ENCODE measurements around the gene BECN2. TPM values are rescaled to one million over a fixed set of nuclear protein-coding genes. Genes with fewer than 3 reads are reported as not detected.
"Not testable (repeated sequence)": the region's sequence is repeated elsewhere in the genome, so short reads cannot be mapped to it uniquely, and the experiment has no call there.

The BECN2 gene
- polyA plus RNA-seq, 1 of the 3 experiments (the other 2 are of a cell fraction), result not detected

- DNase-seq, result peak; percentile 55
Observed at GRCh38 chr1:241985787-241986186, 28.2 kb downstream of the BECN2 start.

DNA sequence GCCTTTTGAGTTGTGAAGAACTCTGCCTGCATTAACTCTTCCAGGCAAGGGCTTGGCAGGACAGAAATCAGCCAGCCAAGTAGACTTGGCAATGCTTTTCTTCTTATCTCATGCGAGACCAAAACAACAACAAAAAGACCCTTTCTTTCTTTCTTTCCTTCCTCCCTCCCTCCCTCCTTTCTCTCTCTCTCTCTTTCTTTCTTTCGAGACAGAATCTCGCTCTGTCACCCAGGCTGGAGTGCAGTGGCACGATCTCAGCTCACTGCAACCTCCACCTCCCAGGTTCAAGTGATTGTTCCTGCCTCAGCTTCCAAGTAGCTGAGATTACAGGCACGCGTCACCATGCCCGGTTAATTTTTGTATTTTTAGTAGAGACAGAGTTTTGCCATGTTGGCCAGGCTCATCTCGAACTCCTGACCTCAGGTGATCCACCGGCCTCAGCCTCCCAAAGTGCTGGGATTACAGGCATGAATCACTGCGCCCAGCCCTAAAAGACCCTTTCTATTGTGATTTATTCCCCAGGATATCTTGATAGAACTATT lies 30.9 kb downstream of the BECN2 start:
- DNase-seq; H3K4me2 ChIP-seq; H3F3A ChIP-seq (replicated peaks; ENCODE audit: insufficient read depth); H3K9me2 ChIP-seq; H3K9me3 ChIP-seq; CTCF ChIA-PET; H3K36me3 ChIP-seq (replicated peaks in 1 of 2; ENCODE audit: control insufficient read depth in 1 of 2, insufficient read depth in 2 of 2, low read length in 1 of 2); H3K79me2 ChIP-seq (ENCODE audit: insufficient read depth); H3K9ac ChIP-seq; H3K27me3 ChIP-seq (ENCODE audit: insufficient read depth); H4K20me1 ChIP-seq (ENCODE audit: insufficient read depth); H3K4me1 ChIP-seq (ENCODE audit: control insufficient read depth in 1 of 2, insufficient read depth in 2 of 2, low read depth in 1 of 2, low read length in 1 of 2); POLR2A ChIA-PET; H3K4me3 ChIP-seq (ENCODE audit: low read depth in 2 of 2, low read length in 1 of 2); H3K27ac ChIP-seq (ENCODE audit: low read depth in 2 of 2, low read length in 1 of 2): not testable (repeated sequence)
- 89% methylated on average over 10 of the region's 10 CpGs for WGBS (ENCODE audit: low lambda C conversion rate)
- H2AFZ ChIP-seq (ENCODE audit: low read depth), result peak overlapping the region; percentile 29; the same call in 1 of the 2 replicates

More at GRCh38 chr1:241985787-241986186, 28.2 kb downstream of the BECN2 start:
- H3K27ac ChIP-seq (ENCODE audit: low read depth in 2 of 2, low read length in 1 of 2), result no peak overlapping the region
- no peak overlapping the region for H2AFZ ChIP-seq (ENCODE audit: low read depth)
- H3K4me3 ChIP-seq (ENCODE audit: low read depth in 2 of 2, low read length in 1 of 2), result no peak overlapping the region
- H3K9me3 ChIP-seq, result no peaks in the 10 kb centered on the region
- no peak overlapping the region for H3K9ac ChIP-seq
- peaks cover 0 to 4% of the 10 kb centered on the region in 2 experiments; a peak in 1 of 4 replicates for H3K4me1 ChIP-seq (ENCODE audit: control insufficient read depth in 1 of 2, insufficient read depth in 2 of 2, low read depth in 1 of 2, low read length in 1 of 2)
- no peaks in the 10 kb centered on the region for H3K9me2 ChIP-seq
- ChIA-PET POLR2A (no interaction called here), CTCF (interaction anchor here (0.8 to 3.9 kb wide), 20 partner anchors 9 to 356 kb away, joined by 3 to 53 read pairs (median 4); partner anchors contain the start of genes BECN2, EXO1 and MAP1LC3C)
- no peaks in the 10 kb centered on the region for H3K27me3 ChIP-seq (ENCODE audit: insufficient read depth)
- 58% methylated on average over 10 of the region's 10 CpGs for WGBS (ENCODE audit: low lambda C conversion rate)
- H3K36me3 ChIP-seq (replicated peaks in 1 of 2; ENCODE audit: control insufficient read depth in 1 of 2, insufficient read depth in 2 of 2, low read length in 1 of 2), result no peaks in the 10 kb centered on the region
- H3K79me2 ChIP-seq (ENCODE audit: insufficient read depth), result no peaks in the 10 kb centered on the region
- H4K20me1 ChIP-seq (ENCODE audit: insufficient read depth), result no peaks in the 10 kb centered on the region
- peaks cover 3% of the 10 kb centered on the region for H3F3A ChIP-seq (replicated peaks; ENCODE audit: insufficient read depth)
- no peak overlapping the region for H3K4me2 ChIP-seq
- TF ChIP-seq, protein P1, sequence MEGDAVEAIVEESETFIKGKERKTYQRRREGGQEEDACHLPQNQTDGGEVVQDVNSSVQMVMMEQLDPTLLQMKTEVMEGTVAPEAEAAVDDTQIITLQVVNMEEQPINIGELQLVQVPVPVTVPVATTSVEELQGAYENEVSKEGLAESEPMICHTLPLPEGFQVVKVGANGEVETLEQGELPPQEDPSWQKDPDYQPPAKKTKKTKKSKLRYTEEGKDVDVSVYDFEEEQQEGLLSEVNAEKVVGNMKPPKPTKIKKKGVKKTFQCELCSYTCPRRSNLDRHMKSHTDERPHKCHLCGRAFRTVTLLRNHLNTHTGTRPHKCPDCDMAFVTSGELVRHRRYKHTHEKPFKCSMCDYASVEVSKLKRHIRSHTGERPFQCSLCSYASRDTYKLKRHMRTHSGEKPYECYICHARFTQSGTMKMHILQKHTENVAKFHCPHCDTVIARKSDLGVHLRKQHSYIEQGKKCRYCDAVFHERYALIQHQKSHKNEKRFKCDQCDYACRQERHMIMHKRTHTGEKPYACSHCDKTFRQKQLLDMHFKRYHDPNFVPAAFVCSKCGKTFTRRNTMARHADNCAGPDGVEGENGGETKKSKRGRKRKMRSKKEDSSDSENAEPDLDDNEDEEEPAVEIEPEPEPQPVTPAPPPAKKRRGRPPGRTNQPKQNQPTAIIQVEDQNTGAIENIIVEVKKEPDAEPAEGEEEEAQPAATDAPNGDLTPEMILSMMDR (IDR thresholded peaks at IDR 0.05), result peak; percentile 66
- TF ChIP-seq SMC3 (IDR thresholded peaks at IDR 0.05; ENCODE audit: low read depth, low read length) (peak; percentile 70), ZBTB33 (IDR thresholded peaks at IDR 0.05; ENCODE audit: borderline replicate concordance, low read depth) (no peak), RAD21 (IDR thresholded peaks at IDR 0.05; ENCODE audit: low read length) (peak; percentile 62)

- H3K4me2 ChIP-seq, result no peak overlapping the region
- peaks cover 3% of the 10 kb centered on the region for H3F3A ChIP-seq (replicated peaks; ENCODE audit: insufficient read depth)
- WGBS (ENCODE audit: low lambda C conversion rate), result 35% methylated on average over 10 of the region's 10 CpGs
- H3K36me3 ChIP-seq (replicated peaks in 1 of 2; ENCODE audit: control insufficient read depth in 1 of 2, insufficient read depth in 2 of 2, low read length in 1 of 2), result no peaks in the 10 kb centered on the region
- no peak overlapping the region for H2AFZ ChIP-seq (ENCODE audit: low read depth)
- H4K20me1 ChIP-seq (ENCODE audit: insufficient read depth), result no peaks in the 10 kb centered on the region
- DNase-seq, result peak; percentile 66
- H3K79me2 ChIP-seq (ENCODE audit: insufficient read depth), result no peaks in the 10 kb centered on the region
- no peak overlapping the region for H3K9ac ChIP-seq
- H3K9me2 ChIP-seq, result no peaks in the 10 kb centered on the region
- peaks cover 0 to 4% of the 10 kb centered on the region in 2 experiments; a peak in 1 of 4 replicates for H3K4me1 ChIP-seq (ENCODE audit: control insufficient read depth in 1 of 2, insufficient read depth in 2 of 2, low read depth in 1 of 2, low read length in 1 of 2)
- POLR2A ChIA-PET, result no interaction called here
- no peaks in the 10 kb centered on the region for H3K9me3 ChIP-seq
- no peak overlapping the region for H3K4me3 ChIP-seq (ENCODE audit: low read depth in 2 of 2, low read length in 1 of 2)
- H3K27ac ChIP-seq (ENCODE audit: low read depth in 2 of 2, low read length in 1 of 2), result peak overlapping the region in 1 of 2 experiments; percentile 14; a peak in 1 of 4 replicates
- CTCF ChIA-PET, result interaction anchor here (0.6 kb wide), 1 partner anchor 32 kb away, joined by 3 read pairs; the partner anchor contains the start of gene BECN2
- H3K27me3 ChIP-seq (ENCODE audit: insufficient read depth), result no peaks in the 10 kb centered on the region
- peak; percentile 66 for TF ChIP-seq JUND (IDR thresholded peaks at IDR 0.05)
- TF ChIP-seq REST (IDR thresholded peaks at IDR 0.05; ENCODE audit: low read depth, low read length), result no peak
- peak; percentile 89 for TF ChIP-seq NFIC (IDR thresholded peaks at IDR 0.05; ENCODE audit: borderline replicate concordance)
- TF ChIP-seq, protein P1 (IDR thresholded peaks at IDR 0.05), result no peak
- TF ChIP-seq POLR2AphosphoS5 (IDR thresholded peaks at IDR 0.05; ENCODE audit: low read depth, low read length), result peak; percentile 25; the same call in 1 of the 2 replicates
- no peak for TF ChIP-seq RFX5 (IDR thresholded peaks at IDR 0.05; ENCODE audit: low read length)
Observed at GRCh38 chr1:241990040-241990439, 32.5 kb downstream of the BECN2 start.
